ENCODE data around the gene SDK1.

SDK1 gene

GRCh38 chr7:3767917-3768777, 467.1 kb downstream of the SDK1 start:
- H3K4me3 ChIP-seq (ENCODE audit: low read depth, low read length), result no peak overlapping the region
- TF ChIP-seq CTCF (IDR thresholded peaks at IDR 0.05; ENCODE audit: control insufficient read depth, extremely low read depth, insufficient read depth), result no peak
- DNase-seq (ENCODE audit: low read depth), result no peak

GRCh38 chr7:3771906-3772305, 470.9 kb downstream of the SDK1 start:
- no peak for DNase-seq (ENCODE audit: low read depth)
- TF ChIP-seq CTCF (IDR thresholded peaks at IDR 0.05; ENCODE audit: control insufficient read depth, extremely low read depth, insufficient read depth), result no peak
- no peak overlapping the region for H3K4me3 ChIP-seq (ENCODE audit: low read depth, low read length)

- no peak overlapping the region for H3K4me3 ChIP-seq (ENCODE audit: low read depth, low read length)
- no peak for TF ChIP-seq CTCF (IDR thresholded peaks at IDR 0.05; ENCODE audit: control insufficient read depth, extremely low read depth, insufficient read depth)
- no peak for DNase-seq (ENCODE audit: low read depth)
Measured at GRCh38 chr7:3778345-3778744, 477.3 kb downstream of the SDK1 start.

- no peak for DNase-seq (ENCODE audit: low read depth)
- no peak overlapping the region for H3K4me3 ChIP-seq (ENCODE audit: low read depth, low read length)
- no peak for TF ChIP-seq CTCF (IDR thresholded peaks at IDR 0.05; ENCODE audit: control insufficient read depth, extremely low read depth, insufficient read depth)
Measured at GRCh38 chr7:3780016-3780415, 479.0 kb downstream of the SDK1 start.

- no peak for DNase-seq (ENCODE audit: low read depth)
- no peak overlapping the region for H3K4me3 ChIP-seq (ENCODE audit: low read depth, low read length)
Measured at GRCh38 chr7:3780525-3780924, 479.5 kb downstream of the SDK1 start.

GRCh38 chr7:3781607-3782006, 480.6 kb downstream of the SDK1 start:
- no peak for TF ChIP-seq CTCF (IDR thresholded peaks at IDR 0.05; ENCODE audit: control insufficient read depth, extremely low read depth, insufficient read depth)
- no peak for DNase-seq (ENCODE audit: low read depth)
- H3K4me3 ChIP-seq (ENCODE audit: low read depth, low read length), result no peak overlapping the region

More at GRCh38 chr7:3780525-3780924, 479.5 kb downstream of the SDK1 start:
- no peak for TF ChIP-seq CTCF (IDR thresholded peaks at IDR 0.05; ENCODE audit: control insufficient read depth, extremely low read depth, insufficient read depth)
